IMR-90 (cell line): ENCODE data around the gene RGS9. TPM values are rescaled to one million over a fixed set of nuclear protein-coding genes. Genes with fewer than 3 reads are reported as not detected.

Source experiments
- ATAC-seq: fragments of 200-7000 bp; cut with Tn5 transposase; 2 replicates; pipeline ENCODE4 v1.9.1; 2020; ENCODE audit warnings: low read depth, mild to moderate bottlenecking, moderate library complexity
- BruUV-seq: library from RNA; stranded (reverse); fragments of 400-500 nt; replicated peaks from 2 replicates; lab custom pipeline; 2021; lab: Mats Ljungman, UMichigan
- CTCF ChIA-PET: fragments of 300-600 bp; formaldehyde crosslinking; extraction: SDS; loops from one replicate; lab custom pipeline; 2021; ENCODE audit warnings: antibody characterized with exemption; lab: Yijun Ruan, JAX
- POLR2A ChIA-PET: fragments of 300-600 bp; sonication (Branson Sonifier 250); formaldehyde crosslinking; loops from one replicate; lab custom pipeline; 2022; ENCODE audit warnings: antibody characterized with exemption; ENCODE audit not compliant: unreplicated experiment; lab: Charles Lee
- DNase-seq: peaks from one replicate; pipeline ENCODE4 v3.0.0; 2013
- H2AFZ ChIP-seq: replicated peaks from 2 replicates; pipeline ENCODE3; 2013; ENCODE audit warnings: low read length, mild to moderate bottlenecking; ENCODE audit not compliant: poor library complexity
- H2AK5ac ChIP-seq: 2 replicates; pipeline ENCODE4 v1.6.1; 2013; ENCODE audit warnings: low read depth, low read length, inconsistent platforms
- H2AK9ac ChIP-seq: replicated peaks from 2 replicates; pipeline ENCODE3; 2013; ENCODE audit warnings: mild to moderate bottlenecking, low read depth, low read length, moderate library complexity; ENCODE audit not compliant: poor library complexity
- H2BK120ac ChIP-seq: 2 replicates; pipeline ENCODE4 v1.6.1; 2013; ENCODE audit warnings: low read depth, low read length, inconsistent platforms
- H2BK15ac ChIP-seq: 3 replicates; pipeline ENCODE4 v1.6.1; 2013; ENCODE audit warnings: low read depth, low read length, inconsistent platforms
- H2BK20ac ChIP-seq: 2 replicates; pipeline ENCODE4 v1.6.1; 2013; ENCODE audit warnings: low read depth, mild to moderate bottlenecking, inconsistent platforms, low read length, moderate library complexity
- H2BK5ac ChIP-seq: 2 replicates; pipeline ENCODE4 v1.6.1; 2013; ENCODE audit warnings: mild to moderate bottlenecking, low read depth, low read length, inconsistent platforms; ENCODE audit not compliant: poor library complexity, severe bottlenecking
- H3K14ac ChIP-seq: replicated peaks from 2 replicates; pipeline ENCODE4 v1.6.1; 2013; ENCODE audit warnings: low read depth, low read length, inconsistent platforms
- H3K18ac ChIP-seq: 2 replicates; pipeline ENCODE4 v1.6.1; 2013; ENCODE audit warnings: low read depth, low read length, control low read depth
- H3K23ac ChIP-seq: 2 replicates; pipeline ENCODE4 v1.6.1; 2013; ENCODE audit warnings: low read depth, low read length, inconsistent platforms
- H3K27ac ChIP-seq: 2 replicates; pipeline ENCODE4 v1.5.1; 2013; ENCODE audit warnings: mild to moderate bottlenecking, control low read depth, low read length; ENCODE audit not compliant: insufficient read depth
- H3K27me3 ChIP-seq: 2 replicates; pipeline ENCODE4 v1.6.1; 2013; ENCODE audit warnings: low read length; ENCODE audit not compliant: control insufficient read depth, insufficient read depth
- H3K36me3 ChIP-seq: 2 replicates; pipeline ENCODE4 v1.6.1; 2013; ENCODE audit warnings: low read length, mixed read lengths; ENCODE audit not compliant: control insufficient read depth, insufficient read depth
- H3K4ac ChIP-seq: 2 replicates; pipeline ENCODE4 v1.6.1; 2013; ENCODE audit warnings: low read depth, low read length, inconsistent platforms
- H3K4me1 ChIP-seq: 2 replicates; pipeline ENCODE4 v1.6.1; 2013; ENCODE audit warnings: low read length, mixed read lengths; ENCODE audit not compliant: control insufficient read depth, insufficient read depth
- H3K4me2 ChIP-seq: 2 replicates; pipeline ENCODE4 v1.6.1; 2013; ENCODE audit warnings: low read depth, mild to moderate bottlenecking, control low read depth, low read length, moderate library complexity
- H3K4me3 ChIP-seq: 2 replicates; pipeline ENCODE4 v1.5.1; 2013; ENCODE audit warnings: low read depth, mild to moderate bottlenecking, control low read depth, low read length, moderate library complexity; ENCODE audit not compliant: insufficient read depth
- H3K56ac ChIP-seq: 2 replicates; pipeline ENCODE4 v1.6.1; 2013; ENCODE audit warnings: low read length, inconsistent platforms; ENCODE audit not compliant: insufficient read depth; ENCODE audit errors: extremely low read depth
- H3K79me1 ChIP-seq, 2 experiments: 2 replicates each; pipeline ENCODE4 v1.6.1; 2013; ENCODE audit warnings: low read length in 2 of 2, inconsistent platforms in 1 of 2, low read depth in 1 of 2
- H3K9ac ChIP-seq: 2 replicates; pipeline ENCODE4 v1.6.1; 2013; ENCODE audit warnings: low read depth, low read length, control low read depth
- H3K9me1 ChIP-seq: 2 replicates; pipeline ENCODE4 v1.6.1; 2013; ENCODE audit warnings: low read length, inconsistent platforms; ENCODE audit not compliant: insufficient read depth
- H3K9me3 ChIP-seq: 2 replicates; pipeline ENCODE4 v1.6.1; 2013; ENCODE audit warnings: low read length; ENCODE audit not compliant: control insufficient read depth, insufficient read depth
- H4K20me1 ChIP-seq: 2 replicates; pipeline ENCODE4 v1.6.1; 2013; ENCODE audit warnings: low read length, inconsistent platforms; ENCODE audit not compliant: insufficient read depth
- H4K5ac ChIP-seq: 2 replicates; pipeline ENCODE4 v1.6.1; 2013; ENCODE audit warnings: mild to moderate bottlenecking, low read depth, low read length, control low read depth
- H4K8ac ChIP-seq, 2 experiments: 2 replicates each; pipeline ENCODE4 v1.6.1; 2013; ENCODE audit warnings: low read depth in 2 of 2, low read length in 2 of 2, control low read depth in 1 of 2, inconsistent platforms in 1 of 2
- H4K91ac ChIP-seq: 2 replicates; pipeline ENCODE4 v1.6.1; 2013; ENCODE audit warnings: low read depth, low read length, inconsistent platforms; ENCODE audit not compliant: insufficient read depth
- BHLHE40 ChIP-seq: fragments of 150-350 bp; IDR thresholded peaks from 2 replicates; pipeline ENCODE4 v1.6.1; 2016; ENCODE audit warnings: mild to moderate bottlenecking, low read depth, low read length
- CEBPB ChIP-seq: IDR thresholded peaks from 2 replicates; pipeline ENCODE4 v1.6.1; 2012; ENCODE audit warnings: low read depth, low read length, improper control_type of control experiment
- CHD1 ChIP-seq: IDR thresholded peaks from 2 replicates; pipeline ENCODE4 v1.6.1; 2012; ENCODE audit warnings: low read depth, low read length, improper control_type of control experiment
- CTCF ChIP-seq: conservative IDR thresholded peaks from 2 replicates; pipeline ENCODE4 v1.5.1; 2012; ENCODE audit warnings: mild to moderate bottlenecking, low read depth, low read length, improper control_type of control experiment
- ELK1 ChIP-seq: fragments of 150-350 bp; IDR thresholded peaks from 2 replicates; pipeline ENCODE4 v1.6.1; 2016; ENCODE audit warnings: low read depth, mild to moderate bottlenecking, low read length, moderate library complexity, borderline replicate concordance
- FOS ChIP-seq: fragments of 150-350 bp; IDR thresholded peaks from 2 replicates; pipeline ENCODE4 v1.6.1; 2016; ENCODE audit warnings: low read depth, low read length
- MAFK ChIP-seq: IDR thresholded peaks from 2 replicates; pipeline ENCODE4 v1.6.1; 2012; ENCODE audit warnings: low read depth, low read length, improper control_type of control experiment
- MAZ ChIP-seq: IDR thresholded peaks from 2 replicates; pipeline ENCODE4 v1.6.1; 2012; ENCODE audit warnings: low read depth, mild to moderate bottlenecking, low read length, improper control_type of control experiment, moderate library complexity, borderline replicate concordance
- MXI1 ChIP-seq: IDR thresholded peaks from 2 replicates; pipeline ENCODE4 v1.6.1; 2012; ENCODE audit warnings: low read depth, mild to moderate bottlenecking, low read length, moderate library complexity, borderline replicate concordance
- NFE2L2 ChIP-seq: fragments of 150-350 bp; IDR thresholded peaks from 2 replicates; pipeline ENCODE4 v1.6.1; 2016; ENCODE audit warnings: low read depth, mild to moderate bottlenecking, low read length
- POLR2A ChIP-seq: IDR thresholded peaks from 2 replicates; pipeline ENCODE4 v1.6.1; 2012; ENCODE audit warnings: mild to moderate bottlenecking, low read depth, low read length
- RAD21 ChIP-seq: IDR thresholded peaks from 2 replicates; pipeline ENCODE4 v1.6.1; 2012; ENCODE audit warnings: low read length, improper control_type of control experiment
- RCOR1 ChIP-seq: IDR thresholded peaks from 2 replicates; pipeline ENCODE4 v1.6.1; 2012; ENCODE audit warnings: mild to moderate bottlenecking, low read length, improper control_type of control experiment; ENCODE audit not compliant: insufficient replicate concordance
- RFX5 ChIP-seq: IDR thresholded peaks from 2 replicates; pipeline ENCODE4 v1.8.0; 2012; ENCODE audit warnings: low read depth, mild to moderate bottlenecking, low read length, moderate library complexity
- SMC3 ChIP-seq: fragments of 150-350 bp; IDR thresholded peaks from 2 replicates; pipeline ENCODE4 v1.6.1; 2016; ENCODE audit warnings: low read depth, mild to moderate bottlenecking, antibody characterized with exemption, low read length, moderate library complexity
- USF2 ChIP-seq: fragments of 150-350 bp; IDR thresholded peaks from 2 replicates; pipeline ENCODE4 v1.6.1; 2017; ENCODE audit warnings: mild to moderate bottlenecking, antibody characterized with exemption, low read length, low read depth
- WGBS, 2 experiments: methylation state at CpG; one replicate each; pipeline versions ENCODE4 v1.1.5 to v1.1.7; 2013; ENCODE audit warnings: missing lambda C conversion rate in 2 of 2; ENCODE audit not compliant: insufficient read length in 1 of 2; ENCODE audit errors: extremely low coverage in 2 of 2; 5-methylcytosine and 5-hydroxymethylcytosine counted together
- dilution Hi-C: fragments of 300-500 bp; cut with HindIII; formaldehyde crosslinking; loops from one replicate; pipeline ENCODE4 v1.14.3; 2018; ENCODE audit warnings: low sequenced_read_pairs; ENCODE audit not compliant: unreplicated experiment
- in situ Hi-C: fragments of 300-500 bp; cut with MboI; formaldehyde crosslinking; loops from 3 replicates; pipeline ENCODE4 v1.14.3; 2019; ENCODE audit warnings: low sequenced_read_pairs, inconsistent platforms, mixed read lengths
- intact Hi-C: fragments of 100-400 bp; cut with micrococcal nuclease; formaldehyde crosslinking; loops from 2 replicates; pipeline ENCODE4 v1.10.0; 2022
- polyA plus RNA-seq, 3 experiments: library from polyadenylated mRNA; depleted of rRNA; stranded (reverse); fragments of >200 nt; gene quantifications; 2 replicates each; pipeline ENCODE4 v1.2.3, GENCODE V29; 2012; ENCODE audit warnings: low replicate concordance in 1 of 3
- total RNA-seq: library from RNA; depleted of rRNA; stranded (reverse); fragments of >200 nt; gene quantifications from 2 replicates; pipeline ENCODE4 v1.2.3, GENCODE V29; 2012

The RGS9 gene
- total and polyA plus RNA-seq, 2 of the 4 experiments (the other 2 are of a cell fraction): 0.90 to 1.1 TPM

- Histone ChIP-seq H2AK9ac (no peak overlapping the region), H3K9me3 (no peaks in the 10 kb centered on the region), H3K14ac (no peak overlapping the region), H4K20me1 (no peaks in the 10 kb centered on the region), H4K8ac (no peak overlapping the region), H3K27me3 (peaks cover 16% of the 10 kb centered on the region), H3K56ac (no peak overlapping the region), H3K27ac (no peak overlapping the region), H3K4ac (no peak overlapping the region), H3K4me1 (peaks cover 2% of the 10 kb centered on the region; the same call in 1 of the 2 replicates), H2BK120ac (no peak overlapping the region), H2BK5ac (no peak overlapping the region), H3K36me3 (no peaks in the 10 kb centered on the region), H2AK5ac (no peak overlapping the region), H4K5ac (no peak overlapping the region), H3K23ac (no peak overlapping the region), H2BK20ac (no peak overlapping the region), H3K9me1 (no peaks in the 10 kb centered on the region), H3K4me3 (no peak overlapping the region), H2BK15ac (no peak overlapping the region), H3K9ac (no peak overlapping the region), H3K79me1 (no peaks in the 10 kb centered on the region), H4K91ac (no peak overlapping the region), H2AFZ (no peak overlapping the region), H3K18ac (no peak overlapping the region), H3K4me2 (no peak overlapping the region)
- WGBS, 2 experiments: no CpG with 5 or more reads among the region's 3 CpGs
- no TSS peak for BruUV-seq
- TF ChIP-seq RFX5 (no peak), MAFK (no peak), CTCF (no peak), POLR2A (no peak), NFE2L2 (no peak), CEBPB (no peak), FOS (no peak), SMC3 (no peak), BHLHE40 (no peak), RAD21 (no peak), MXI1 (no peak), RCOR1 (no peak), MAZ (no peak), CHD1 (no peak), USF2 (no peak), ELK1 (no peak)
- ATAC-seq: no peak
- DNase-seq: no peak
- in situ Hi-C loops (no loop called here), dilution Hi-C loops (no loop called here), intact Hi-C loops (no loop called here)
- ChIA-PET POLR2A (no interaction called here), CTCF (interaction anchor here (0.6 kb wide), 1 partner anchor 50 kb away, joined by 3 read pairs; no protein-coding TSS in a partner anchor)
These were observed 82.0 kb downstream of the RGS9 start for GRCh38 chr17:65219124-65219523.
